Breast epithelium (tissue), 3 donors: ENCODE data around the gene LRRC74A.

ENCODE experiments used
- CTCF ChIP-seq, 3 donors: fragments of 450-650 bp; IDR thresholded peaks; one replicate each; pipeline ENCODE4 v1.5.1; 2016 to 2017; ENCODE audit warnings: antibody characterized with exemption in 3 of 3, mild to moderate bottlenecking in 3 of 3, moderate library complexity in 3 of 3
- POLR2A ChIP-seq: fragments of 450-650 bp; IDR thresholded peaks from one replicate; pipeline ENCODE4 v1.6.1; 2016; ENCODE audit warnings: antibody characterized with exemption, mild to moderate bottlenecking, moderate library complexity
- POLR2AphosphoS5 ChIP-seq, 3 donors: sonication (generic); formaldehyde crosslinking; IDR thresholded peaks; one replicate each; pipeline ENCODE4 v1.6.1; 2017; ENCODE audit warnings: antibody characterized with exemption in 3 of 3

- TF ChIP-seq CTCF (IDR thresholded peaks at IDR 0.05) (no peak), POLR2A (no peak), POLR2AphosphoS5 (IDR thresholded peaks at IDR 0.05) (no peak)
Observed at GRCh38 chr14:76786601-76787000, 39.6 kb upstream of the LRRC74A start.
